GM12875 (cell line): ENCODE results near the gene TRIM62.
A peak's percentile ranks its signal among the peaks of the same experiment; 100 is the strongest.

Experiments used
- H3K4me3 ChIP-seq: one replicate; pipeline ENCODE4 v1.5.1; 2011; ENCODE audit warnings: low read depth, low read length, control low read depth
- TF ChIP-seq, protein P1 (sequence below): IDR thresholded peaks from 2 replicates; pipeline ENCODE4 v1.5.1; 2011; ENCODE audit warnings: low read depth, mild to moderate bottlenecking, control low read depth, inconsistent platforms, low read length, moderate library complexity, borderline replicate concordance; ENCODE audit not compliant: insufficient read depth

TRIM62 gene

DNA sequence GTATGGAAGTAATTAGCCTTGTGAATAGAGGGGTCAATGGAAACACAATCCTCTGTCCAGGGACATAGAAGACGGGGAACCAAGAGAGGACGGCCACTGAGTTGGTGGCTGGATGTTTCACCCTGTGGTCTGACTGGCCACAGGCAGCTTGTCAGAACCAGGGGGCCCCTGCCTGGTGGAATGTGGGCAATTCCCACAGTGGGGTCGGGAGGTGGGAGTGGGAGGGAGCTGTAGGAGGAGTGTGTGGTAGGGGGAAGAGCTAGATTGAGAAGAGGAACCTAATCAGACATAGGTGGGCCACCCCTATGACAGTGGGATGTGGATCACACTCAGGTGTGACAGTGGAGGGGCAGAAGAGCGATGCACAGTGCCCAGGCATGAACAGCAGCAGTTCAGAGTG, 31.3 kb downstream of the TRIM62 start:
- TF ChIP-seq, protein P1, sequence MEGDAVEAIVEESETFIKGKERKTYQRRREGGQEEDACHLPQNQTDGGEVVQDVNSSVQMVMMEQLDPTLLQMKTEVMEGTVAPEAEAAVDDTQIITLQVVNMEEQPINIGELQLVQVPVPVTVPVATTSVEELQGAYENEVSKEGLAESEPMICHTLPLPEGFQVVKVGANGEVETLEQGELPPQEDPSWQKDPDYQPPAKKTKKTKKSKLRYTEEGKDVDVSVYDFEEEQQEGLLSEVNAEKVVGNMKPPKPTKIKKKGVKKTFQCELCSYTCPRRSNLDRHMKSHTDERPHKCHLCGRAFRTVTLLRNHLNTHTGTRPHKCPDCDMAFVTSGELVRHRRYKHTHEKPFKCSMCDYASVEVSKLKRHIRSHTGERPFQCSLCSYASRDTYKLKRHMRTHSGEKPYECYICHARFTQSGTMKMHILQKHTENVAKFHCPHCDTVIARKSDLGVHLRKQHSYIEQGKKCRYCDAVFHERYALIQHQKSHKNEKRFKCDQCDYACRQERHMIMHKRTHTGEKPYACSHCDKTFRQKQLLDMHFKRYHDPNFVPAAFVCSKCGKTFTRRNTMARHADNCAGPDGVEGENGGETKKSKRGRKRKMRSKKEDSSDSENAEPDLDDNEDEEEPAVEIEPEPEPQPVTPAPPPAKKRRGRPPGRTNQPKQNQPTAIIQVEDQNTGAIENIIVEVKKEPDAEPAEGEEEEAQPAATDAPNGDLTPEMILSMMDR, result no peak
- no peak overlapping the region for H3K4me3 ChIP-seq

DNA sequence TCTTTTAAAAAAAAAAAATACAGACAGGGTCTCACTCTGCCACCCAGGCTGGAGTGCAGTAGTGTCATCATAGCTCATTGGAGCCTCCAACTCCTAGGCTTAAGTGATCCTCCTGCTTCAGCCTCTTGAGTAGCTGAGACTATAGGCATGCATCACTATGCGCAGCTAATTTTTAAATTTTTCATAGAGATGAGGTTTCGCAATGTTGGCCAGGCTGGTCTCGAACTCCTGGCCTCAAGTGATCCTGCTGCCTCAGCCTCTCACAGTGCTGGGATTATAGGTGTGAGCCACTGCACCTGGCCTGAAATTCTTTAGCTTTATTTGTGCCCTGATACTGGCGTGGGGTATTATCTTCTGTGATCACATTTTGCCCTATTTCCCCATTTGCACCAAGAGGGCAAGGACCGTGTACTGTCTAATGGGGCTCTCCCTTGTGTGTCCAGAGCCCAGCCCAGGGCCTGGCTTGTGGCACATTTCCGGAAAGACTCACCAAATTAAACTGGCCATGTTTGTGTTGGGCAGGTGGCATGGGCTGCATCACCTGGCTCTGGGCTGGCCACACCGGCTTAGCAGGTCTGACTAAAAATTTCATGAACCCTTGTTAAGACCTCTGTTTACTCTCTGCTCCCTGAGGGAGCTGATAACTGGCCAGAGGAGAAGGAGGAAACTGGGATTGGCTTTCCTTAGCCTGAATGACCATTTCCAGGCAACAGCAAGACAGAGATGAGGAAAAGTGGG, 32.2 kb downstream of the TRIM62 start:
- TF ChIP-seq, protein P1, result no peak
- no peak overlapping the region for H3K4me3 ChIP-seq

DNA sequence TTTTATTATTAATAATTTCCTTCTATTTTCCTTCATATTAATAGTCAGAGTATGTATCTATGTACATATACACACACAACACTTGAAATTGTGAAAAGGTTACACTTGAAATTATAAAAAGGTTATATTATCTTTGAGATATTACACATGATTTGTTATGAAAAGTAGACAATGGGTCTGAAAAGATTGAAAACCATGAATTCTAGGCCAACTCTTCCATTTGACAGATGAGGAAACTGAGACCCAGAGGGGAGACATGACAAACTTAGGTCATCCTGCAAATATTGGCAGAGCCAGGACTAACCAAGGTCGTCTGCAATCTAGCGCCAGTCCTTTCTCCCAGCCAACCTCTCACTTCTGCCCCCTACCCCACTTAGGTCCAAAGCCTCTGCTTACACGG, 33.2 kb downstream of the TRIM62 start:
- no peak overlapping the region for H3K4me3 ChIP-seq
- TF ChIP-seq, protein P1, result no peak

DNA sequence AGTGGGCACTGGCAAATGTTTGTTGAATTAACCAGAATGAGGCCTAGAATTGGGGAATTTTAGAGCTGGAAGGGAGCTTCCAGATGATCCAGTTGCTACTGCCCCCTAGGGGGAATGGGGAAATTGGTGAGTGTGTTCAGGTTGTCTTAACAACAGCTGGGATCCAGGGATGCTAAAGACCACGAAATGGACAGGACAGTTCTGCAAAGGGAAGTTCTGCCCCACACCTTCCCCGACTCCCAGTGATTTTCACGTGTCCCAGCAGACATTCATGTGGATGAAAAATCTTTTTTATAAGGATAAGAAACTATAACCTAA, 33.9 kb downstream of the TRIM62 start:
- H3K4me3 ChIP-seq, result no peak overlapping the region
- TF ChIP-seq, protein P1, result peak; percentile 37; the same call in 1 of the 2 replicates

DNA sequence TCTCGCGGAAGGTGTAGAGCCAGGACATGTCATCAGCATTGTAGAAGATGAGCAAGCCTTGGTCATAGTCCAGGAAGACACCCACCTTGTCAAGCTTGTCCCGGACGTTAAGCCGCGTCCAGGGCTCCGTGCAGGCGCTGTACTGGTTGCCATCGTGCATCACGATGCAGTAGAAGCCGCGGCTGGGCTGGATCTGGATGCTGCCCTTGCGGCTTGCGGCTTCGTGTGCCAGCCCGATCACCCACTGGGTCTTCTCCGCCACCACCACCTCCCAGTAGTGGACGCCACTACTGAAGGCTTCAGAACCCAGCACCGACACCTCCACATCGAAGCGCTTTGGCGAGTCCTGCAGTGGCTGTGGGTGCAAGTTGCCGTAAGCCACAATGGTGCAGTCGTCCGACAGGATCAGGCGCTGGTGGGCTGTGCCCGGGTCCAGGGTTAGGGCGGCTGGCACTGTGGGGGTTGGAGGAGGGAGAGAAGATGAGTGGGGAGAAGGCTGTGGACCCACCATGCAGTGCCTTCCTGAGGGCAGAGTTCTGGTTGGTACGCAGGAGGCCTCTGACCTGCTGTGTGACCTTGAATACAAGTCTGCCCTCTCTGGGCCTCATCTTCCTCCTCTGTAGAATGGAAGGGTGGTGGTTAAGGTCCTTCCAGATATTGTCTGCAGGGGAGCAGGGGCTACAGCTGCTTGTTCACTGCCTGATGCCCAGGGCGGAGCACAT, 34.4 kb downstream of the TRIM62 start:
- TF ChIP-seq, protein P1, result no peak

DNA sequence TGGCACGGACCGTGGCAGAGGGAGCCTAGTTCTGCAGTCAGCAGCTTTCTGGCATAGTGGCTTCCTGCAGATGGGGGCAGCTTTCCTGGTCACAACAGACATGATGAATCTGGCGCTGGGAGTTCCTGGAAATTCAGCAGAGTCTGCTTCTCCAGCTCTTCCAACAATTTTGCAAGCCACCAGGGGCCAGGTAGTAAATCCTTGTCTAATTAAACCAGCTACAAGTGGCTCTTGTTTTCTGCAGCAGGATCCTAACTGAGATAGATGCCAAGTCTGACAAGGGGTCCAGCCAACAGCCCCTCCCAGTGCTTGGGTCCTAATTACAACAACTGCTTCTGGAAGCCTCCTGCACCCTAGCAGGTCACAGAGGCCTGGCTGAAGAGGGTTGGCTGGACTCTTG, 35.8 kb downstream of the TRIM62 start:
- TF ChIP-seq, protein P1, result no peak
- no peak overlapping the region for H3K4me3 ChIP-seq

More for the DNA sequence above, 34.4 kb downstream of the TRIM62 start:
- H3K4me3 ChIP-seq, result no peak overlapping the region

DNA sequence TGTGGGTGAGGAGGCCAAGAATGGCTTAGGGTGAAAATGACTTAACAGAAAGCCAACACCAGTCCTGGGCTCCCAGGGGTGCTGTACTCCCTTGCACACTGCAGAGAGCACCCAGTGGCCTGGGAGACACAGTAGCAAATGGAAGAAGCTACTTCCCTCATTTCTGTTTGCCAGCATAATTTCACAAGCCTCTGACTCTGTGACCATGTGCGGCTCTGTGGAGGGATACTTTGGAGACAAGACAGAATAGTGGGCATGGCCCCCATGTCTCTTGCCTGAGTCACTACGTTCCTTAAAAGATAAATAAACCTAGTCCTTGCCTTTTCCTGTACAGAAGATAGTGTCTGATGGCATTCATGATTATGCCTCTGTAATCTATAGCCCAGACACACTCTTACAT, 38.1 kb downstream of the TRIM62 start:
- TF ChIP-seq, protein P1, result no peak
- no peak overlapping the region for H3K4me3 ChIP-seq
